Measurements from ENCODE around the gene CERT1. TPM values are rescaled to one million over a fixed set of nuclear protein-coding genes. Genes with fewer than 3 reads are reported as not detected.
A peak's percentile ranks its signal among the peaks of the same experiment; 100 is the strongest.

Gene CERT1
- total RNA-seq, 1 donor, result 37.8 TPM

DNA sequence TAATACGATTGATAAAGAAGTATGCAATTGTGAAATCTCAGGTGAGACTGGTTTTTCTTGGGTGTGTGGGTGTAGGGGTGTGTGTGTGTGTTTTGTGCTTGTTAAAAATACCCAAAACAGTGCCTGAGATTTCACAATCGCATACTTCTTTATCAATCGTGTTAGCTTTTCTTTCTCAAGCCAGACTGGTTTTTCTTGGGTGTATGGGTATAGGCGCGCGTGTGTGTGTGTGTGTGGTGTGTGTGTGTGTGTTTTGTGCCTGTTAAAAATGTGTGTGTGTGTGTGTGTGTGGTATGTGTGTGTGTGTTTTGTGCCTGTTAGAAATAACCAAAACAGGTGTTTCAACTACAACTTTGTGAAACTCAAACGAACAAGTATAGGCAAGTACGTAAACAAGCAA, 53.7 kb downstream of the CERT1 start:
- no peak for DNase-seq (ENCODE audit: low read depth)
- TF ChIP-seq CTCF (IDR thresholded peaks at IDR 0.05; ENCODE audit: insufficient read depth, low read length), result no peak

DNA sequence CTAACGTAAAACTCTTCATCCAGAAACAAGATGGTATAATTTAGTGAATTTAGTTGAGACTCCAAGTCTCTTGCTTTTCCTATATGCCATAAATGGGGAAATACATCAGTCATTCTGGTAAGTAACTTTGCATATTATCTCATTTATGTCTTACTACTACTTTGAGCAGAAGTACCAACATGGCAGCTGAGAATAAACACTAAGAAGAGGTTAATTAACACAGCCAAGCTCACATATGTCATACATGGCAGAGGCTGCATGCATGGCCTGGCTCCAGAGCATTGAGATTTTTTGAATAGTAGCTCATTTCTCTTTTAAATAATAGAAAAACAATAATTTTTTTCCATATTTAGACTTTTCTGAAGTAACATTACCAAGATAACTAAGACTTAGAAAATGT, 54.3 kb downstream of the CERT1 start:
- DNase-seq (ENCODE audit: low read depth), result no peak
- TF ChIP-seq CTCF (IDR thresholded peaks at IDR 0.05; ENCODE audit: insufficient read depth, low read length), result no peak
- no peak overlapping the region for H3K4me3 ChIP-seq (ENCODE audit: low read depth, low read length)

More for the DNA sequence above, 53.7 kb downstream of the CERT1 start:
- no peak overlapping the region for H3K4me3 ChIP-seq (ENCODE audit: low read depth, low read length)

GRCh38 chr5:75450069-75450468, 61.4 kb downstream of the CERT1 start:
- H3K4me3 ChIP-seq (ENCODE audit: low read depth, low read length), result no peak overlapping the region
- no peak for TF ChIP-seq CTCF (IDR thresholded peaks at IDR 0.05; ENCODE audit: insufficient read depth, low read length)
- no peak for DNase-seq (ENCODE audit: low read depth)

DNA sequence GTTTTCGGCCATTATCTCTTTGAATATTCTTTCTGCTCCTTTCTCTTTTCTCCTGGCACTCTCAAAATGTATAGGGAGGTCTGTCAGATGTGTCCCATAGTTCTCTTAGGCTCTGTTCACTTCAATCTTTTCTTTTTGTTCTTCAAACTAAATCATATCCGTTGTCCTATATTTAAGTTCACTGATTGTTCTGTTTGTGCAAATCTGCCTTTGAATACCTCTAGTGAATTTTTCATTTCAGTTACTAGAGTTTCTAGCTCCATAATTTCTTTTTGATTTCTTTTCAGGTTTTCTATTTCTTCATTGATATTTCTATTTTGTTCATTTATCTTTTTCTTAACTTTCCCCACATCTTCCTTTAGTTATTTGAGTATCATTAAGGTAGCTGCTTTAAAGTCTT, 65.4 kb downstream of the CERT1 start:
- no peak for TF ChIP-seq CTCF (IDR thresholded peaks at IDR 0.05; ENCODE audit: insufficient read depth, low read length)
- no peak for DNase-seq (ENCODE audit: low read depth)
- H3K4me3 ChIP-seq (ENCODE audit: low read depth, low read length), result no peak overlapping the region

DNA sequence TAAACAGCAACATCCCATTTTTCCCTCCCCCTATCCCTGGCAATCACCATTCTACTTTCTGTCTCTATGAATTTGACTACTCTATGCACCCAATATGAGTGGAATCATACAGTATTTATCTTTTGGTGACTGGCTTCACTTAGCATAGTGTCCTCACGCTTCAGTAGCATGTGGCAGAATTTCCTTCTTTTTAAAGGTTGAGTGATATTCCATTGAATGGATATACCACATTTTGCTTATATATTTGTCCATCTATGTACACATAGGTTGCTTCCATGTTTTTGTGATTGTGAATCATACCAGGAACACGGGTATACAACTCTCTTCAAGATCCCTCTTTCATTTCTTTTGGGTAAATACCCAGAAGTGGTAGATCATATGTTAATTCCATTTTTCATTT, 69.9 kb downstream of the CERT1 start:
- no peak for TF ChIP-seq CTCF (IDR thresholded peaks at IDR 0.05; ENCODE audit: insufficient read depth, low read length)
- no peak overlapping the region for H3K4me3 ChIP-seq (ENCODE audit: low read depth, low read length)
- no peak for DNase-seq (ENCODE audit: low read depth)

GRCh38 chr5:75439276-75439675, 72.2 kb downstream of the CERT1 start:
- DNase-seq (ENCODE audit: low read depth), result no peak
- H3K4me3 ChIP-seq (ENCODE audit: low read depth, low read length), result no peak overlapping the region
- TF ChIP-seq CTCF (IDR thresholded peaks at IDR 0.05; ENCODE audit: insufficient read depth, low read length), result no peak

DNA sequence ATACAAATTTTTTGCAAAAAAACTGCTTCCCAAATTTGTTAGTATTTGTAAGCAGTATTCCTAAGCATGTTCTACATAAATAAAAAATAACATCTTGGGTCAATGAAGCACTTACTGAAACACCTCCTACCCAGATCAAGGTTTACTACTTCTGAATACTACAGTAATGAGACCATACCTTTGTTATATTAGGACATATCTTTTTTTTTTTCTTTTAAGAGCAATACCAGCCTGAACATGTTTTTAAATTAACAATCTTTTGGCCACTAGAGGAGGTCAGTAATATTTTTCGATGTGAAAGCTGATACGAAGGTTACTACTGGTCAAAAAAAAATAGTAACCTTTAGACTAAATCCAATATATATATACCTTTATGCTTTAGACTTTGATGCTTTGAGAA, 72.7 kb downstream of the CERT1 start:
- DNase-seq (ENCODE audit: low read depth), result peak; percentile 2
- no peak for TF ChIP-seq CTCF (IDR thresholded peaks at IDR 0.05; ENCODE audit: insufficient read depth, low read length)
- H3K4me3 ChIP-seq (ENCODE audit: low read depth, low read length), result no peak overlapping the region
